ENCODE results near the gene PDE4D.

The PDE4D gene

GRCh38 chr5:59501316-59501715 is 392.2 kb downstream of the PDE4D start:
- no peaks in the 10 kb centered on the region for H3K36me3 ChIP-seq
- TF ChIP-seq CTCF (IDR thresholded peaks at IDR 0.05): no peak
- intact Hi-C loops (cut with DNase I; ENCODE audit: low total_unique reads): no loop called here
- H3K27me3 ChIP-seq: no peaks in the 10 kb centered on the region
- no peaks in the 10 kb centered on the region for H3K9me3 ChIP-seq
- peaks cover 0 to 17% (median 1%) of the 10 kb centered on the region in 4 donors for H3K4me1 ChIP-seq
- no peak overlapping the region for H3K27ac ChIP-seq
- no peak overlapping the region for H3K4me3 ChIP-seq
- DNase-seq: no peak

- intact Hi-C loops (cut with DNase I; ENCODE audit: low total_unique reads): no loop called here
- no peak for DNase-seq
- peaks cover 0 to 17% (median 1%) of the 10 kb centered on the region in 4 donors for H3K4me1 ChIP-seq
Measured at GRCh38 chr5:59500014-59500413, 393.5 kb downstream of the PDE4D start.

DNA sequence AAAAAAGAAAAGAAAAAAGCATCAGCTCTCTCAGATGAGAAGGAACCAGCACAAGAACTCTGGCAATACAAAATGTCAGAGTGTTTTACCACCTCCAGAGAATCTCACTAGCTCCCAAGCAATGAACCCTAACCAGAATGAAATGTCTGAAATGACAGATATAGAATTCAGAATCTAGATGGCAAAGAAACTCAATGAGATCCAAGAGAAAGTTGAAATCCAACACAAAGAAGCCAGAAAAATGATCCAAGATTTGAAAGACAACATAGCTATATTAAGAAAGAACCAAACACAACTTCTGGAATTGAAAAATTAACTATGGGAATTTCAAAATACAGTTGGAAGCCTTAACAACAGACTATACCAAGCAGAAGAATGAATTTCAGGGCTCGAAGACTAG is 396.3 kb downstream of the PDE4D start:
- Histone ChIP-seq H3K27me3 (no peaks in the 10 kb centered on the region), H3K4me3 (no peak overlapping the region), H3K4me1 (peaks cover 0 to 17% (median 1%) of the 10 kb centered on the region in 4 donors), H3K36me3 (no peaks in the 10 kb centered on the region), H3K9me3 (no peaks in the 10 kb centered on the region), H3K27ac (no peak overlapping the region)
- TF ChIP-seq CTCF (IDR thresholded peaks at IDR 0.05): no peak
- intact Hi-C loops (cut with DNase I; ENCODE audit: low total_unique reads): no loop called here
- DNase-seq: no peak

More at GRCh38 chr5:59500014-59500413, 393.5 kb downstream of the PDE4D start:
- H3K4me3 ChIP-seq: no peak overlapping the region
- no peaks in the 10 kb centered on the region for H3K27me3 ChIP-seq
- TF ChIP-seq CTCF (IDR thresholded peaks at IDR 0.05): no peak
- H3K9me3 ChIP-seq: no peaks in the 10 kb centered on the region
- H3K27ac ChIP-seq: peak overlapping the region in 1 of 2 donors; percentile 20
- H3K36me3 ChIP-seq: no peaks in the 10 kb centered on the region

DNA sequence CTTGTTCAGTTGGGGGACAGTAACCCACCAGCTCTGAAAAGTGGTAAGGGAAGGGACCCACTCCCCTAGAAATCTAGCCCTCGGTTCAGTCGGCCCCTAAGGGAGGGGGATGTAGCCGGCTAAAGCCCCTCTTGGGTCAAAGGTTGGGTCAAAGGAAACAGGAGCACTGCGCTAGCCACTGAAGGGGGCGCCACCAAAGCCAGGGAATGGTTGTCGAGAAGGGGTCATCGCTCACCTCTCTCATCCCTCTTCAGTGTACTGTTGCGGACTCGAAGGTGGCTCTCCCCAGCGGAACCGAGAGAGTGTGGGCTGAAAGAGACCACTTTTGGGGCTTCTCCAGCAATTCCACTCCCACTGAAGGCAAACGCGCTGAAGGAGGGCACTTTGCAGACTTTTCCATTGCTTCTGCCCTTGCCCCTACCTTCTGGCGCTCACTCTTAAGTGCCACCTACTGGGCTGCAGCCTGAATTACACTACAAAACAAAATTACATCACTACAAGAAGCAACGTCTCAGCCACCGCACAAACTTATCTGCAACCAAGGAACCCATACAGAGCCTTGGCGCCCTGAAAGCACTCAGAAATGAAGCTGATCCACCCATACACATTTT is 396.9 kb downstream of the PDE4D start:
- TF ChIP-seq CTCF (IDR thresholded peaks at IDR 0.05): no peak
- no peaks in the 10 kb centered on the region for H3K27me3 ChIP-seq
- no peak for DNase-seq
- peaks cover 0 to 17% (median 1%) of the 10 kb centered on the region in 4 donors for H3K4me1 ChIP-seq
- no peak overlapping the region for H3K4me3 ChIP-seq
- intact Hi-C loops (cut with DNase I; ENCODE audit: low total_unique reads): no loop called here
- no peaks in the 10 kb centered on the region for H3K9me3 ChIP-seq
- H3K27ac ChIP-seq: no peak overlapping the region
- no peaks in the 10 kb centered on the region for H3K36me3 ChIP-seq

DNA sequence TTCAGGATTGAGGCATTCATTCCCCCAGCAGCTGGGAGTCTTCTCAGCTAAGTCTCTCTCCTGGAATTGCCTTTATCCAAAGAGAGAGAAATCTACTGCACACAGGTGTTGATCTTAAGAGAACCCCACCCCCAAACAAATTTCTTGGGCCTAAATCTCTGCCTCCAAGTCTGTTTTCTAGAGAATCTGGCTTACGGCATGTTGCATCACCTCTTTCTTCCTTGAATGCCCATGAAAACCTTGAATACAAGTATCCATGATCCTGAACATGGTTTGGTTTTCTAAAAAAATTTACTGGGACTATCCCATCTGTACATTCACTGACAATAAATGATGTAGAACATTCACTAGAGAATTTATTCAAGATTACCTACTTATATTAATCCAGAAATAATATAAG is 401.6 kb downstream of the PDE4D start:
- intact Hi-C loops (cut with DNase I; ENCODE audit: low total_unique reads): no loop called here
- no peaks in the 10 kb centered on the region for H3K9me3 ChIP-seq
- no peak for DNase-seq
- no peaks in the 10 kb centered on the region for H3K27me3 ChIP-seq
- no peak for TF ChIP-seq CTCF (IDR thresholded peaks at IDR 0.05)
- no peak overlapping the region for H3K27ac ChIP-seq
- no peak overlapping the region for H3K4me3 ChIP-seq
- no peaks in the 10 kb centered on the region for H3K36me3 ChIP-seq
- peaks cover 0 to 32% (median 0%) of the 10 kb centered on the region in 4 donors for H3K4me1 ChIP-seq

- Histone ChIP-seq H3K4me3 (no peak overlapping the region), H3K9me3 (no peaks in the 10 kb centered on the region), H3K36me3 (no peaks in the 10 kb centered on the region), H3K4me1 (peaks cover 0 to 31% (median 0%) of the 10 kb centered on the region in 4 donors), H3K27me3 (no peaks in the 10 kb centered on the region), H3K27ac (no peak overlapping the region)
- TF ChIP-seq CTCF (IDR thresholded peaks at IDR 0.05): no peak
- intact Hi-C loops (cut with DNase I; ENCODE audit: low total_unique reads): no loop called here
- no peak for DNase-seq
Measured at GRCh38 chr5:59489551-59489950, 404.0 kb downstream of the PDE4D start.

Data from tibial artery (tissue), 4 donors.